Measurements from ENCODE around the gene USPL1.

GRCh38 chr13:30666113-30666512 lies 48.4 kb downstream of the USPL1 start:
- TF ChIP-seq, protein P1, sequence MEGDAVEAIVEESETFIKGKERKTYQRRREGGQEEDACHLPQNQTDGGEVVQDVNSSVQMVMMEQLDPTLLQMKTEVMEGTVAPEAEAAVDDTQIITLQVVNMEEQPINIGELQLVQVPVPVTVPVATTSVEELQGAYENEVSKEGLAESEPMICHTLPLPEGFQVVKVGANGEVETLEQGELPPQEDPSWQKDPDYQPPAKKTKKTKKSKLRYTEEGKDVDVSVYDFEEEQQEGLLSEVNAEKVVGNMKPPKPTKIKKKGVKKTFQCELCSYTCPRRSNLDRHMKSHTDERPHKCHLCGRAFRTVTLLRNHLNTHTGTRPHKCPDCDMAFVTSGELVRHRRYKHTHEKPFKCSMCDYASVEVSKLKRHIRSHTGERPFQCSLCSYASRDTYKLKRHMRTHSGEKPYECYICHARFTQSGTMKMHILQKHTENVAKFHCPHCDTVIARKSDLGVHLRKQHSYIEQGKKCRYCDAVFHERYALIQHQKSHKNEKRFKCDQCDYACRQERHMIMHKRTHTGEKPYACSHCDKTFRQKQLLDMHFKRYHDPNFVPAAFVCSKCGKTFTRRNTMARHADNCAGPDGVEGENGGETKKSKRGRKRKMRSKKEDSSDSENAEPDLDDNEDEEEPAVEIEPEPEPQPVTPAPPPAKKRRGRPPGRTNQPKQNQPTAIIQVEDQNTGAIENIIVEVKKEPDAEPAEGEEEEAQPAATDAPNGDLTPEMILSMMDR (optimal IDR thresholded peaks at IDR 0.05 in 1 of 3, IDR thresholded peaks at IDR 0.05 in 1 of 3, conservative IDR thresholded peaks at IDR 0.05 in 1 of 3; ENCODE audit: extremely low read depth in 1 of 3, insufficient read depth in 2 of 3, low read length in 3 of 3) = no peak
- TF ChIP-seq EZH2 (IDR thresholded peaks at IDR 0.05; ENCODE audit: low read length) = no peak

All from keratinocyte (primary cell).